B cell (primary cell): ENCODE measurements around the gene PRPF4. TPM values are rescaled to one million over a fixed set of nuclear protein-coding genes. Genes with fewer than 3 reads are reported as not detected.
"Not testable (repeated sequence)": the region's sequence is repeated elsewhere in the genome, so short reads cannot be mapped to it uniquely, and the experiment has no call there.

Experiments
- ATAC-seq: fragments of 200-7000 bp; cut with Tn5 transposase; one replicate; pipeline ENCODE4 v1.10.0; 2021; ENCODE audit warnings: low read depth, mild to moderate bottlenecking, moderate number of reproducible peaks, moderate library complexity
- CTCF ChIA-PET: fragments of 350-600 bp; sonication (Branson Sonifier 250); formaldehyde crosslinking; loops from one replicate; lab custom pipeline; 2021; ENCODE audit warnings: antibody characterized with exemption, inconsistent platforms; lab: Charles Lee
- POLR2A ChIA-PET: fragments of 350-600 bp; sonication (Branson Sonifier 250); formaldehyde crosslinking; loops from one replicate; lab custom pipeline; 2021; ENCODE audit warnings: antibody characterized with exemption; lab: Charles Lee
- DNase-seq: peaks from one replicate; pipeline ENCODE4 v3.0.0; 2013
- H2AFZ ChIP-seq: 2 replicates; pipeline ENCODE4 v1.6.1; 2012; ENCODE audit warnings: mild to moderate bottlenecking, low read depth, low read length; ENCODE audit not compliant: insufficient read depth, poor library complexity, severe bottlenecking
- H3K27ac ChIP-seq, 2 donors: 1 replicate in 1 of 2; 2 replicates in 1 of 2; pipeline ENCODE4 v1.5.1; 2012 to 2013; ENCODE audit warnings: low read length in 2 of 2, mild to moderate bottlenecking in 2 of 2, moderate library complexity in 1 of 2
- H3K27me3 ChIP-seq, 4 experiments: fragments of 200-600 bp in 1 of 4; sonication (generic) in 1 of 4; replicated peaks in 1 of 4; 1 replicate in 2 of 4; 2 replicates in 2 of 4; pipeline versions ENCODE4 v1.6.1 to v1.7.0; 2013 to 2016; ENCODE audit warnings: low read length in 3 of 4, mild to moderate bottlenecking in 2 of 4, mixed read lengths in 1 of 4, moderate library complexity in 1 of 4; ENCODE audit not compliant: insufficient read depth in 4 of 4, control insufficient read depth in 3 of 4; ENCODE audit errors: control extremely low read depth in 1 of 4
- H3K36me3 ChIP-seq, 2 experiments: replicated peaks in 1 of 2; 1 replicate in 1 of 2; 2 replicates in 1 of 2; pipeline versions ENCODE4 v1.6.1 to v1.7.1; 2013; ENCODE audit warnings: low read length in 1 of 2; ENCODE audit not compliant: insufficient read depth in 2 of 2, control insufficient read depth in 1 of 2; ENCODE audit errors: control extremely low read depth in 1 of 2, extremely low read depth in 1 of 2
- H3K4me1 ChIP-seq, 2 donors: fragments of 200-600 bp in 1 of 2; sonication (generic) in 1 of 2; 1 replicate in 1 of 2; 2 replicates in 1 of 2; pipeline versions ENCODE4 v1.5.1 to v1.6.1; 2013 to 2017; ENCODE audit warnings: low read length in 2 of 2; ENCODE audit not compliant: control insufficient read depth in 2 of 2, insufficient read depth in 2 of 2
- H3K4me2 ChIP-seq: replicated peaks from 2 replicates; pipeline ENCODE3; 2012; ENCODE audit warnings: mild to moderate bottlenecking, low read depth, low read length; ENCODE audit not compliant: poor library complexity, severe bottlenecking
- H3K4me3 ChIP-seq, 5 experiments: fragments of 200-600 bp in 1 of 5; sonication (generic) in 1 of 5; 1 replicate in 3 of 5; 2 replicates in 2 of 5; pipeline versions ENCODE4 v1.5.1 to v1.7.0; 2011 to 2016; ENCODE audit warnings: low read length in 4 of 5, mild to moderate bottlenecking in 4 of 5, low read depth in 2 of 5, control low read depth in 1 of 5, moderate library complexity in 1 of 5; ENCODE audit not compliant: insufficient read depth in 1 of 5; ENCODE audit errors: control extremely low read depth in 1 of 5, extremely low read depth in 1 of 5
- H3K79me2 ChIP-seq: fragments of 200-600 bp; sonication (generic); one replicate; pipeline ENCODE4 v1.6.0; 2016; ENCODE audit warnings: low read length; ENCODE audit not compliant: control insufficient read depth, insufficient read depth
- H3K9ac ChIP-seq: fragments of 200-600 bp; sonication (generic); 2 replicates; pipeline ENCODE4 v1.6.1; 2017; ENCODE audit warnings: mild to moderate bottlenecking, low read length, moderate library complexity
- H3K9me3 ChIP-seq, 3 donors: one replicate each; pipeline versions ENCODE4 v1.6.1 to v1.7.1; 2013; ENCODE audit warnings: low read length in 2 of 3; ENCODE audit not compliant: control insufficient read depth in 2 of 3, insufficient read depth in 1 of 3; ENCODE audit errors: control extremely low read depth in 1 of 3
- H4K20me1 ChIP-seq: 2 replicates; pipeline ENCODE4 v1.6.0; 2012; ENCODE audit warnings: mild to moderate bottlenecking, low read length; ENCODE audit not compliant: insufficient read depth, control insufficient read depth, poor library complexity, severe bottlenecking
- H3K27ac Mint-ChIP-seq: one replicate; pipeline ENCODE4 v1.8.0; 2021; ENCODE audit warnings: mixed read lengths
- H3K27me3 Mint-ChIP-seq: one replicate; pipeline ENCODE4 v1.8.0; 2021; ENCODE audit warnings: mixed read lengths
- H3K4me1 Mint-ChIP-seq: one replicate; pipeline ENCODE4 v1.8.0; 2021; ENCODE audit warnings: mixed read lengths
- H3K4me3 Mint-ChIP-seq: one replicate; pipeline ENCODE4 v1.8.0; 2021; ENCODE audit warnings: mixed read lengths
- H3K9me3 Mint-ChIP-seq: one replicate; pipeline ENCODE4 v1.8.0; 2022; ENCODE audit warnings: mixed read lengths; ENCODE audit not compliant: insufficient read depth
- EZH2 ChIP-seq: IDR thresholded peaks from 2 replicates; pipeline ENCODE4 v1.6.1; 2012; ENCODE audit warnings: borderline replicate concordance, low read depth, mild to moderate bottlenecking, moderate library complexity, low read length; ENCODE audit not compliant: insufficient read depth, poor library complexity, severe bottlenecking
- WGBS: methylation state at CpG from one replicate; pipeline ENCODE4 v1.1.5; 2013; ENCODE audit warnings: missing lambda C conversion rate; ENCODE audit not compliant: insufficient coverage; 5-methylcytosine and 5-hydroxymethylcytosine counted together
- intact Hi-C: fragments of 100-400 bp; cut with micrococcal nuclease; formaldehyde crosslinking; loops from one replicate; pipeline ENCODE4 v1.10.0; 2022
- polyA plus RNA-seq: library from polyadenylated mRNA; depleted of rRNA; stranded (reverse); fragments of >200 nt; gene quantifications from 2 replicates; pipeline ENCODE4 v1.2.3, GENCODE V29; 2012
- total RNA-seq, 2 donors: library from RNA; stranded (reverse); fragments of 120-200 nt in 1 of 2; gene quantifications; 1 replicate in 1 of 2; 2 replicates in 1 of 2; pipeline versions ENCODE4 v1.2.3 to v1.2.4, GENCODE V29; 2013 to 2022
- TF ChIP-seq, protein P1 (sequence below): fragments of 200-600 bp; IDR thresholded peaks from one replicate; pipeline ENCODE4 v1.8.0; 2022; ENCODE audit warnings: antibody characterized with exemption, mild to moderate bottlenecking

The PRPF4 gene
- total and polyA plus RNA-seq, 2 donors (not counting 1 experiment from before 2014, with no cell fraction given): 11.4 to 30.8 TPM

GRCh38 chr9:113290052-113290607 lies 14.7 kb downstream of the PRPF4 start:
- POLR2A ChIA-PET: no interaction called here
- H4K20me1 ChIP-seq: no peaks in the 10 kb centered on the region
- H3K27me3 ChIP-seq: no peaks in the 10 kb centered on the region
- no peak for TF ChIP-seq EZH2
- TF ChIP-seq, protein P1, sequence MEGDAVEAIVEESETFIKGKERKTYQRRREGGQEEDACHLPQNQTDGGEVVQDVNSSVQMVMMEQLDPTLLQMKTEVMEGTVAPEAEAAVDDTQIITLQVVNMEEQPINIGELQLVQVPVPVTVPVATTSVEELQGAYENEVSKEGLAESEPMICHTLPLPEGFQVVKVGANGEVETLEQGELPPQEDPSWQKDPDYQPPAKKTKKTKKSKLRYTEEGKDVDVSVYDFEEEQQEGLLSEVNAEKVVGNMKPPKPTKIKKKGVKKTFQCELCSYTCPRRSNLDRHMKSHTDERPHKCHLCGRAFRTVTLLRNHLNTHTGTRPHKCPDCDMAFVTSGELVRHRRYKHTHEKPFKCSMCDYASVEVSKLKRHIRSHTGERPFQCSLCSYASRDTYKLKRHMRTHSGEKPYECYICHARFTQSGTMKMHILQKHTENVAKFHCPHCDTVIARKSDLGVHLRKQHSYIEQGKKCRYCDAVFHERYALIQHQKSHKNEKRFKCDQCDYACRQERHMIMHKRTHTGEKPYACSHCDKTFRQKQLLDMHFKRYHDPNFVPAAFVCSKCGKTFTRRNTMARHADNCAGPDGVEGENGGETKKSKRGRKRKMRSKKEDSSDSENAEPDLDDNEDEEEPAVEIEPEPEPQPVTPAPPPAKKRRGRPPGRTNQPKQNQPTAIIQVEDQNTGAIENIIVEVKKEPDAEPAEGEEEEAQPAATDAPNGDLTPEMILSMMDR: no peak
- H3K4me1 ChIP-seq: no peaks in the 10 kb centered on the region
- WGBS: 100% methylated on average over 5 of the region's 6 CpGs
- intact Hi-C loops: no loop called here
- Mint-ChIP-seq H3K27me3 (no peaks in the 10 kb centered on the region), H3K9me3 (no peaks in the 10 kb centered on the region), H3K4me3 (no peak overlapping the region), H3K4me1 (no peaks in the 10 kb centered on the region), H3K27ac (no peak overlapping the region)
- H3K4me3 ChIP-seq: no peak overlapping the region
- no peak overlapping the region for H3K4me2 ChIP-seq
- H3K9me3 ChIP-seq: no peaks in the 10 kb centered on the region
- CTCF ChIA-PET: interaction anchor here (0.7 to 1.3 kb wide), 3 partner anchors 9 to 368 kb away, joined by 3 to 5 read pairs (median 4); no protein-coding TSS in a partner anchor
- ATAC-seq: no peak
- DNase-seq: no peak
- peaks cover 5 to 67% of the 10 kb centered on the region in 2 experiments for H3K36me3 ChIP-seq
- no peak overlapping the region for H3K9ac ChIP-seq
- H2AFZ ChIP-seq: no peak overlapping the region
- H3K27ac ChIP-seq: no peak overlapping the region
- H3K79me2 ChIP-seq: no peaks in the 10 kb centered on the region

DNA sequence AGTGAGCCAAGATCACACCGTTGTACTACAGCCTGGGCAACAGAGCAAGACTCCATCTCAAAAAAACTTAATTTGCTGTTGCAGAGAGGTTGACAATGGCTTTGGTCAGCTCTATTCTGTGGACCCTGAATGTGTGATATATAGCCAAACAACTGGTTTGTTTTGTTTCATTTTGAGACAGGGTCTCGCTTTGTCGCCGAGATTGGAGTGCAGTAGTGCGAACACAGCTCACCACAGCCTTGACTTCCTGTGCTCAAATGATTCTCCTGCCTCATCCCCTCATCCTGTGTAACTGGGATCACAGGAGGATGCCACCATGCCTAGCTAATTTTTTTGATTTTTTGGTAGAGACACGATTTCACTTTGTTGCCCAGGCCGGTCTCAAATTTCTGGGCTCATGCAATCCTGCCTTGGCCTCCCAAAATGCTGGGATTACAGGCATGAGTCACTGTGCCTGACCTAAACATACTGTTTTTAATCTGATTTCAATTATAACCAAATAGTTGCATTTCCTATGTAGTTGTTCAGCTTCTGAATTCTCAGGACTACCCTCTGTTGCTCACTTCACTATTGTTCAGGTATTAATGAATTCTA lies 17.9 kb downstream of the PRPF4 start:
- Mint-ChIP-seq H3K9me3 (no peaks in the 10 kb centered on the region), H3K4me1 (no peaks in the 10 kb centered on the region), H3K4me3 (no peak overlapping the region), H3K27ac (no peak overlapping the region), H3K27me3 (no peaks in the 10 kb centered on the region)
- intact Hi-C loops: no loop called here
- H3K4me3 ChIP-seq: no peak overlapping the region
- DNase-seq: no peak
- H3K36me3 ChIP-seq: peaks cover 2 to 38% of the 10 kb centered on the region in 2 experiments
- H3K79me2 ChIP-seq: no peaks in the 10 kb centered on the region
- POLR2A ChIA-PET: no interaction called here
- 49% methylated on average over 5 of the region's 7 CpGs for WGBS
- H3K9ac ChIP-seq: no peak overlapping the region
- no peaks in the 10 kb centered on the region for H3K27me3 ChIP-seq
- H3K4me2 ChIP-seq: no peak overlapping the region
- no peak overlapping the region for H2AFZ ChIP-seq
- no peaks in the 10 kb centered on the region for H3K9me3 ChIP-seq
- no peak for TF ChIP-seq EZH2
- TF ChIP-seq, protein P1: no peak
- no peaks in the 10 kb centered on the region for H3K4me1 ChIP-seq
- CTCF ChIA-PET: no interaction called here
- no peaks in the 10 kb centered on the region for H4K20me1 ChIP-seq
- H3K27ac ChIP-seq: peak overlapping the region in 1 of 2 donors; percentile 1
- no peak for ATAC-seq

- H2AFZ ChIP-seq, DNase-seq, H3K4me2 ChIP-seq, H3K27ac Mint-ChIP-seq, H3K4me3 Mint-ChIP-seq, H3K9ac ChIP-seq, H3K4me3 ChIP-seq, POLR2A ChIA-PET, H3K9me3 Mint-ChIP-seq, H3K27me3 ChIP-seq, intact Hi-C loops, H3K4me1 Mint-ChIP-seq, H3K27ac ChIP-seq, H4K20me1 ChIP-seq, H3K9me3 ChIP-seq, H3K79me2 ChIP-seq, H3K4me1 ChIP-seq, ATAC-seq, CTCF ChIA-PET: not testable (repeated sequence)
- WGBS: 99% methylated on average over 7 of the region's 8 CpGs
- H3K27me3 Mint-ChIP-seq: peaks cover 13% of the 10 kb centered on the region
- H3K36me3 ChIP-seq: peaks cover 0 to 17% of the 10 kb centered on the region in 2 experiments
These were observed 20.8 kb downstream of the PRPF4 start for GRCh38 chr9:113296247-113296646.
